GM23338 (cell line): ENCODE measurements around the gene ZBTB25. TPM values are rescaled to one million over a fixed set of nuclear protein-coding genes. Genes with fewer than 3 reads are reported as not detected.

Source experiments
- ATAC-seq: fragments of 200-7000 bp; cut with Tn5 transposase; 3 replicates; pipeline ENCODE4 v1.9.1; 2020
- DNase-seq: peaks from one replicate; pipeline ENCODE4 v3.0.0-alpha.2; 2015; ENCODE audit warnings: low spot score
- H2AFZ ChIP-seq: fragments of 200-600 bp; sonication (generic); 2 replicates; pipeline ENCODE4 v1.8.0; 2016; ENCODE audit warnings: antibody characterized with exemption, mild to moderate bottlenecking, moderate library complexity
- H3F3A ChIP-seq: fragments of 200-600 bp; sonication (generic); replicated peaks from 2 replicates; pipeline ENCODE4 v1.8.0; 2017; ENCODE audit warnings: antibody characterized with exemption, mixed run types, low read depth
- H3K27ac ChIP-seq: fragments of 200-600 bp; sonication (generic); 2 replicates; pipeline ENCODE4 v1.6.1; 2016; ENCODE audit warnings: low read depth
- H3K27me3 ChIP-seq: fragments of 200-600 bp; sonication (generic); 2 replicates; pipeline ENCODE4 v1.8.0; 2016; ENCODE audit warnings: mild to moderate bottlenecking, mixed run types, moderate library complexity; ENCODE audit not compliant: insufficient read depth
- H3K36me3 ChIP-seq: fragments of 200-600 bp; sonication (generic); 2 replicates; pipeline ENCODE4 v1.8.0; 2016; ENCODE audit warnings: mild to moderate bottlenecking; ENCODE audit not compliant: insufficient read depth
- H3K4me1 ChIP-seq: fragments of 200-600 bp; sonication (generic); 2 replicates; pipeline ENCODE4 v1.8.0; 2016; ENCODE audit warnings: mild to moderate bottlenecking, moderate library complexity; ENCODE audit not compliant: insufficient read depth
- H3K4me2 ChIP-seq: fragments of 200-600 bp; sonication (generic); 2 replicates; pipeline ENCODE4 v1.7.1; 2017; ENCODE audit warnings: mixed run types
- H3K4me3 ChIP-seq: fragments of 200-600 bp; sonication (generic); 2 replicates; pipeline ENCODE4 v1.6.1; 2016; ENCODE audit warnings: mixed run types
- H3K79me2 ChIP-seq: fragments of 200-600 bp; sonication (generic); replicated peaks from 2 replicates; pipeline ENCODE4 v1.8.0; 2017; ENCODE audit warnings: mild to moderate bottlenecking; ENCODE audit not compliant: insufficient read depth
- H3K9me2 ChIP-seq: fragments of 200-600 bp; sonication (generic); 2 replicates; pipeline ENCODE4 v1.8.0; 2017; ENCODE audit not compliant: insufficient read depth
- H4K20me1 ChIP-seq: fragments of 200-600 bp; sonication (generic); replicated peaks from 2 replicates; pipeline ENCODE4 v1.8.0; 2017; ENCODE audit warnings: mild to moderate bottlenecking; ENCODE audit not compliant: insufficient read depth
- H3K27ac Mint-ChIP-seq: 2 replicates; pipeline ENCODE4 v1.8.0; 2020; ENCODE audit warnings: inconsistent platforms, mild to moderate bottlenecking, moderate library complexity, mixed read lengths
- H3K27me3 Mint-ChIP-seq: 3 replicates; pipeline ENCODE4 v1.8.0; 2022; ENCODE audit warnings: low read depth, mild to moderate bottlenecking, moderate library complexity, mixed read lengths, inconsistent platforms; ENCODE audit not compliant: insufficient read depth, poor library complexity
- H3K36me3 Mint-ChIP-seq: 3 replicates; pipeline ENCODE4 v1.8.0; 2021; ENCODE audit warnings: low read depth, mild to moderate bottlenecking, inconsistent platforms, moderate library complexity, mixed read lengths
- H3K4me1 Mint-ChIP-seq: 3 replicates; pipeline ENCODE4 v1.8.0; 2020; ENCODE audit warnings: mild to moderate bottlenecking, inconsistent platforms, mixed read lengths
- H3K4me3 Mint-ChIP-seq: 3 replicates; pipeline ENCODE4 v1.8.0; 2021; ENCODE audit warnings: moderate library complexity, mild to moderate bottlenecking, inconsistent platforms, mixed read lengths
- H3K9me3 Mint-ChIP-seq: 3 replicates; pipeline ENCODE4 v1.8.0; 2020; ENCODE audit warnings: moderate library complexity, mild to moderate bottlenecking, inconsistent platforms, mixed read lengths
- CREB1 ChIP-seq: fragments of 250-450 bp; sonication (Bioruptor Pico); IDR thresholded peaks from 2 replicates; pipeline ENCODE4 v1.5.0; 2020; ENCODE audit warnings: low read depth, mild to moderate bottlenecking, moderate library complexity
- EZH2 ChIP-seq: fragments of 200-600 bp; sonication (generic); IDR thresholded peaks from one replicate; pipeline ENCODE4 v1.8.0; 2017; ENCODE audit warnings: antibody characterized with exemption, mild to moderate bottlenecking, low read depth; ENCODE audit not compliant: unreplicated experiment
- EZH2phosphoT487 ChIP-seq: fragments of 200-600 bp; sonication (generic); IDR thresholded peaks from one replicate; pipeline ENCODE4 v1.8.1; 2018; ENCODE audit warnings: antibody characterized with exemption; ENCODE audit not compliant: unreplicated experiment
- JUNB ChIP-seq: IDR thresholded peaks from one replicate; pipeline ENCODE4 v1.6.1; 2016; ENCODE audit warnings: antibody characterized with exemption; ENCODE audit not compliant: unreplicated experiment
- NANOG ChIP-seq: IDR thresholded peaks from 2 replicates; pipeline ENCODE4 v1.6.1; 2016; ENCODE audit warnings: antibody characterized with exemption, borderline replicate concordance
- POLR2AphosphoS5 ChIP-seq: IDR thresholded peaks from 2 replicates; pipeline ENCODE4 v1.6.1; 2016; ENCODE audit warnings: antibody characterized with exemption, low read depth
- STAT1 ChIP-seq: IDR thresholded peaks from one replicate; pipeline ENCODE4 v1.6.1; 2016; ENCODE audit warnings: antibody characterized with exemption; ENCODE audit not compliant: unreplicated experiment
- ZNF114 ChIP-seq: fragments of 250-450 bp; sonication (Bioruptor Pico); IDR thresholded peaks from 2 replicates; pipeline ENCODE4 v1.5.0; 2020; ENCODE audit warnings: mild to moderate bottlenecking, moderate library complexity
- ZNF331 ChIP-seq: fragments of 250-450 bp; sonication (Bioruptor Pico); IDR thresholded peaks from 2 replicates; pipeline ENCODE4 v1.5.0; 2020; ENCODE audit warnings: low read depth, mild to moderate bottlenecking, moderate library complexity
- polyA plus RNA-seq: library from polyadenylated mRNA; unstranded; fragments of >200 nt; fragmentation: Nextera tagmentation; extraction: Ambion mirVana; gene quantifications from 2 replicates; pipeline ENCODE4 v1.2.1, GENCODE V29; 2016
- total RNA-seq: library from RNA; depleted of rRNA; stranded (reverse); fragments of >200 nt; shearing (Covaris generic); gene quantifications from 2 replicates; pipeline ENCODE4 v1.2.3, GENCODE V29; 2014
- TF ChIP-seq, protein P1 (sequence below): IDR thresholded peaks from 2 replicates; pipeline ENCODE4 v1.6.1; 2016; ENCODE audit warnings: antibody characterized with exemption
- TF ChIP-seq, protein P2 (sequence below), 2 experiments: fragments of 200-600 bp in 1 of 2; sonication (generic) in 1 of 2; conservative IDR thresholded peaks; 2 replicates each; pipeline versions ENCODE4 v1.5.1 to v1.6.1; 2016 to 2017; ENCODE audit warnings: antibody characterized with exemption in 2 of 2, low read depth in 2 of 2, mild to moderate bottlenecking in 2 of 2, moderate library complexity in 1 of 2
- TF ChIP-seq, protein P3 (sequence below): fragments of 250-450 bp; sonication (Bioruptor Pico); IDR thresholded peaks from 2 replicates; pipeline ENCODE4 v1.5.0; 2020; ENCODE audit warnings: mild to moderate bottlenecking, moderate library complexity
- TF ChIP-seq, protein P4 (sequence below): IDR thresholded peaks from one replicate; pipeline ENCODE4 v1.6.1; 2018; ENCODE audit warnings: antibody characterized with exemption; ENCODE audit not compliant: unreplicated experiment

Gene ZBTB25
- total and polyA plus RNA-seq, 2 experiments from 2014 or later = 5.8 to 8.0 TPM

DNA sequence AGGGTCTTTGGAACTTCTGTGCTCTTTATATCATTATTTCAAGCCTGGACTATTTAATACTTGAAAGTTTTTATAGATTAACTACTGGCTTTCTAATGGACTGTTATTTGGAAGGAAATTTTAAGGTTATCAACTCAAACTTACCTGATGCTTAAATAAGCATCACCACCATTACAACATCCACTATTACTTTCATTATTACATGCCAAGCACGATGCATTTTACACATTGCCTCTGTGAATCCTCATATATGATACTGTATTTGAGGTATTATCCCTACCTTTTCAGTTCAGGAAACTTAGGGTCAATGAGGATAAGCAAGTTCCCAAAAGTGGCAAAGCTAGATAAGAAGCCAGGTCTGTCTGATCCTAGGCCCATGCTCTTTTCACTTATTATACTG, 13.3 kb upstream of the ZBTB25 start:
- Mint-ChIP-seq H3K36me3 (no peaks in the 10 kb centered on the region; the same call in 2 of the 3 replicates), H3K27me3 (no peaks in the 10 kb centered on the region), H3K27ac (no peak overlapping the region), H3K9me3 (no peaks in the 10 kb centered on the region; the same call in 2 of the 3 replicates), H3K4me1 (no peaks in the 10 kb centered on the region; the same call in 2 of the 3 replicates), H3K4me3 (no peak overlapping the region)
- no peaks in the 10 kb centered on the region for H3K36me3 ChIP-seq
- no peaks in the 10 kb centered on the region for H3K4me1 ChIP-seq
- H3K9me2 ChIP-seq = no peaks in the 10 kb centered on the region
- H3F3A ChIP-seq = no peaks in the 10 kb centered on the region
- H3K79me2 ChIP-seq = peaks cover 90% of the 10 kb centered on the region
- no peak overlapping the region for H3K27ac ChIP-seq
- ATAC-seq = no peak
- no peak overlapping the region for H3K4me3 ChIP-seq
- no peak overlapping the region for H2AFZ ChIP-seq
- no peaks in the 10 kb centered on the region for H3K27me3 ChIP-seq
- H4K20me1 ChIP-seq = peaks cover 32% of the 10 kb centered on the region
- no peak overlapping the region for H3K4me2 ChIP-seq
- DNase-seq = no peak
- TF ChIP-seq ZNF331 (CRISPR knock-in tag) (no peak), EZH2 (no peak), STAT1 (no peak), JUNB (no peak), EZH2phosphoT487 (no peak), ZNF114 (no peak), CREB1 (CRISPR knock-in tag) (no peak), NANOG (no peak), POLR2AphosphoS5 (no peak)
- TF ChIP-seq, protein P1, sequence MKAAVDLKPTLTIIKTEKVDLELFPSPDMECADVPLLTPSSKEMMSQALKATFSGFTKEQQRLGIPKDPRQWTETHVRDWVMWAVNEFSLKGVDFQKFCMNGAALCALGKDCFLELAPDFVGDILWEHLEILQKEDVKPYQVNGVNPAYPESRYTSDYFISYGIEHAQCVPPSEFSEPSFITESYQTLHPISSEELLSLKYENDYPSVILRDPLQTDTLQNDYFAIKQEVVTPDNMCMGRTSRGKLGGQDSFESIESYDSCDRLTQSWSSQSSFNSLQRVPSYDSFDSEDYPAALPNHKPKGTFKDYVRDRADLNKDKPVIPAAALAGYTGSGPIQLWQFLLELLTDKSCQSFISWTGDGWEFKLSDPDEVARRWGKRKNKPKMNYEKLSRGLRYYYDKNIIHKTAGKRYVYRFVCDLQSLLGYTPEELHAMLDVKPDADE = no peak
- TF ChIP-seq, protein P2, sequence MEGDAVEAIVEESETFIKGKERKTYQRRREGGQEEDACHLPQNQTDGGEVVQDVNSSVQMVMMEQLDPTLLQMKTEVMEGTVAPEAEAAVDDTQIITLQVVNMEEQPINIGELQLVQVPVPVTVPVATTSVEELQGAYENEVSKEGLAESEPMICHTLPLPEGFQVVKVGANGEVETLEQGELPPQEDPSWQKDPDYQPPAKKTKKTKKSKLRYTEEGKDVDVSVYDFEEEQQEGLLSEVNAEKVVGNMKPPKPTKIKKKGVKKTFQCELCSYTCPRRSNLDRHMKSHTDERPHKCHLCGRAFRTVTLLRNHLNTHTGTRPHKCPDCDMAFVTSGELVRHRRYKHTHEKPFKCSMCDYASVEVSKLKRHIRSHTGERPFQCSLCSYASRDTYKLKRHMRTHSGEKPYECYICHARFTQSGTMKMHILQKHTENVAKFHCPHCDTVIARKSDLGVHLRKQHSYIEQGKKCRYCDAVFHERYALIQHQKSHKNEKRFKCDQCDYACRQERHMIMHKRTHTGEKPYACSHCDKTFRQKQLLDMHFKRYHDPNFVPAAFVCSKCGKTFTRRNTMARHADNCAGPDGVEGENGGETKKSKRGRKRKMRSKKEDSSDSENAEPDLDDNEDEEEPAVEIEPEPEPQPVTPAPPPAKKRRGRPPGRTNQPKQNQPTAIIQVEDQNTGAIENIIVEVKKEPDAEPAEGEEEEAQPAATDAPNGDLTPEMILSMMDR (conservative IDR thresholded peaks at IDR 0.05; ENCODE audit: low read depth in 2 of 2) = no peak
- TF ChIP-seq, protein P3, sequence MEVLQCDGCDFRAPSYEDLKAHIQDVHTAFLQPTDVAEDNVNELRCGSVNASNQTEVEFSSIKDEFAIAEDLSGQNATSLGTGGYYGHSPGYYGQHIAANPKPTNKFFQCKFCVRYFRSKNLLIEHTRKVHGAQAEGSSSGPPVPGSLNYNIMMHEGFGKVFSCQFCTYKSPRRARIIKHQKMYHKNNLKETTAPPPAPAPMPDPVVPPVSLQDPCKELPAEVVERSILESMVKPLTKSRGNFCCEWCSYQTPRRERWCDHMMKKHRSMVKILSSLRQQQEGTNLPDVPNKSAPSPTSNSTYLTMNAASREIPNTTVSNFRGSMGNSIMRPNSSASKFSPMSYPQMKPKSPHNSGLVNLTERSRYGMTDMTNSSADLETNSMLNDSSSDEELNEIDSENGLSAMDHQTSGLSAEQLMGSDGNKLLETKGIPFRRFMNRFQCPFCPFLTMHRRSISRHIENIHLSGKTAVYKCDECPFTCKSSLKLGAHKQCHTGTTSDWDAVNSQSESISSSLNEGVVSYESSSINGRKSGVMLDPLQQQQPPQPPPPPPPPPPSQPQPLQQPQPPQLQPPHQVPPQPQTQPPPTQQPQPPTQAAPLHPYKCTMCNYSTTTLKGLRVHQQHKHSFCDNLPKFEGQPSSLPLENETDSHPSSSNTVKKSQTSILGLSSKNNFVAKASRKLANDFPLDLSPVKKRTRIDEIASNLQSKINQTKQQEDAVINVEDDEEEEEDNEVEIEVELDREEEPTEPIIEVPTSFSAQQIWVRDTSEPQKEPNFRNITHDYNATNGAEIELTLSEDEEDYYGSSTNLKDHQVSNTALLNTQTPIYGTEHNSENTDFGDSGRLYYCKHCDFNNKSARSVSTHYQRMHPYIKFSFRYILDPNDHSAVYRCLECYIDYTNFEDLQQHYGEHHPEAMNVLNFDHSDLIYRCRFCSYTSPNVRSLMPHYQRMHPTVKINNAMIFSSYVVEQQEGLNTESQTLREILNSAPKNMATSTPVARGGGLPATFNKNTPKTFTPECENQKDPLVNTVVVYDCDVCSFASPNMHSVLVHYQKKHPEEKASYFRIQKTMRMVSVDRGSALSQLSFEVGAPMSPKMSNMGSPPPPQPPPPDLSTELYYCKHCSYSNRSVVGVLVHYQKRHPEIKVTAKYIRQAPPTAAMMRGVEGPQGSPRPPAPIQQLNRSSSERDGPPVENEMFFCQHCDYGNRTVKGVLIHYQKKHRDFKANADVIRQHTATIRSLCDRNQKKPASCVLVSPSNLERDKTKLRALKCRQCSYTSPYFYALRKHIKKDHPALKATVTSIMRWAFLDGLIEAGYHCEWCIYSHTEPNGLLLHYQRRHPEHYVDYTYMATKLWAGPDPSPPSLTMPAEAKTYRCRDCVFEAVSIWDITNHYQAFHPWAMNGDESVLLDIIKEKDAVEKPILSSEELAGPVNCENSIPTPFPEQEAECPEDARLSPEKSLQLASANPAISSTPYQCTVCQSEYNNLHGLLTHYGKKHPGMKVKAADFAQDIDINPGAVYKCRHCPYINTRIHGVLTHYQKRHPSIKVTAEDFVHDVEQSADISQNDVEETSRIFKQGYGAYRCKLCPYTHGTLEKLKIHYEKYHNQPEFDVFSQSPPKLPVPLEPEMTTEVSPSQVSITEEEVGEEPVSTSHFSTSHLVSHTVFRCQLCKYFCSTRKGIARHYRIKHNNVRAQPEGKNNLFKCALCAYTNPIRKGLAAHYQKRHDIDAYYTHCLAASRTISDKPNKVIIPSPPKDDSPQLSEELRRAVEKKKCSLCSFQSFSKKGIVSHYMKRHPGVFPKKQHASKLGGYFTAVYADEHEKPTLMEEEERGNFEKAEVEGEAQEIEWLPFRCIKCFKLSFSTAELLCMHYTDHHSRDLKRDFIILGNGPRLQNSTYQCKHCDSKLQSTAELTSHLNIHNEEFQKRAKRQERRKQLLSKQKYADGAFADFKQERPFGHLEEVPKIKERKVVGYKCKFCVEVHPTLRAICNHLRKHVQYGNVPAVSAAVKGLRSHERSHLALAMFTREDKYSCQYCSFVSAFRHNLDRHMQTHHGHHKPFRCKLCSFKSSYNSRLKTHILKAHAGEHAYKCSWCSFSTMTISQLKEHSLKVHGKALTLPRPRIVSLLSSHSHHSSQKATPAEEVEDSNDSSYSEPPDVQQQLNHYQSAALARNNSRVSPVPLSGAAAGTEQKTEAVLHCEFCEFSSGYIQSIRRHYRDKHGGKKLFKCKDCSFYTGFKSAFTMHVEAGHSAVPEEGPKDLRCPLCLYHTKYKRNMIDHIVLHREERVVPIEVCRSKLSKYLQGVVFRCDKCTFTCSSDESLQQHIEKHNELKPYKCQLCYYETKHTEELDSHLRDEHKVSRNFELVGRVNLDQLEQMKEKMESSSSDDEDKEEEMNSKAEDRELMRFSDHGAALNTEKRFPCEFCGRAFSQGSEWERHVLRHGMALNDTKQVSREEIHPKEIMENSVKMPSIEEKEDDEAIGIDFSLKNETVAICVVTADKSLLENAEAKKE (CRISPR knock-in tag) = no peak
- TF ChIP-seq, protein P4, sequence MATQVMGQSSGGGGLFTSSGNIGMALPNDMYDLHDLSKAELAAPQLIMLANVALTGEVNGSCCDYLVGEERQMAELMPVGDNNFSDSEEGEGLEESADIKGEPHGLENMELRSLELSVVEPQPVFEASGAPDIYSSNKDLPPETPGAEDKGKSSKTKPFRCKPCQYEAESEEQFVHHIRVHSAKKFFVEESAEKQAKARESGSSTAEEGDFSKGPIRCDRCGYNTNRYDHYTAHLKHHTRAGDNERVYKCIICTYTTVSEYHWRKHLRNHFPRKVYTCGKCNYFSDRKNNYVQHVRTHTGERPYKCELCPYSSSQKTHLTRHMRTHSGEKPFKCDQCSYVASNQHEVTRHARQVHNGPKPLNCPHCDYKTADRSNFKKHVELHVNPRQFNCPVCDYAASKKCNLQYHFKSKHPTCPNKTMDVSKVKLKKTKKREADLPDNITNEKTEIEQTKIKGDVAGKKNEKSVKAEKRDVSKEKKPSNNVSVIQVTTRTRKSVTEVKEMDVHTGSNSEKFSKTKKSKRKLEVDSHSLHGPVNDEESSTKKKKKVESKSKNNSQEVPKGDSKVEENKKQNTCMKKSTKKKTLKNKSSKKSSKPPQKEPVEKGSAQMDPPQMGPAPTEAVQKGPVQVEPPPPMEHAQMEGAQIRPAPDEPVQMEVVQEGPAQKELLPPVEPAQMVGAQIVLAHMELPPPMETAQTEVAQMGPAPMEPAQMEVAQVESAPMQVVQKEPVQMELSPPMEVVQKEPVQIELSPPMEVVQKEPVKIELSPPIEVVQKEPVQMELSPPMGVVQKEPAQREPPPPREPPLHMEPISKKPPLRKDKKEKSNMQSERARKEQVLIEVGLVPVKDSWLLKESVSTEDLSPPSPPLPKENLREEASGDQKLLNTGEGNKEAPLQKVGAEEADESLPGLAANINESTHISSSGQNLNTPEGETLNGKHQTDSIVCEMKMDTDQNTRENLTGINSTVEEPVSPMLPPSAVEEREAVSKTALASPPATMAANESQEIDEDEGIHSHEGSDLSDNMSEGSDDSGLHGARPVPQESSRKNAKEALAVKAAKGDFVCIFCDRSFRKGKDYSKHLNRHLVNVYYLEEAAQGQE = no peak
